Trophoblast cell (in vitro differentiated cells and primary cell): ENCODE data around the gene GPX3.

ENCODE experiments used
- DNase-seq, 2 donors: peaks; one replicate each; pipeline ENCODE4 v3.0.0-alpha.2; 2016
- H2AFZ ChIP-seq: 2 replicates; pipeline ENCODE4 v1.6.1; 2013; ENCODE audit warnings: low read length, moderate library complexity, mild to moderate bottlenecking; ENCODE audit not compliant: insufficient read depth, poor library complexity
- H2AK5ac ChIP-seq: 2 replicates; pipeline ENCODE4 v1.6.1; 2013; ENCODE audit warnings: mild to moderate bottlenecking, low read length
- H2BK120ac ChIP-seq: 2 replicates; pipeline ENCODE4 v1.6.1; 2013; ENCODE audit warnings: low read length, mild to moderate bottlenecking, moderate library complexity; ENCODE audit not compliant: insufficient read depth, poor library complexity
- H2BK12ac ChIP-seq: 2 replicates; pipeline ENCODE4 v1.6.1; 2013; ENCODE audit warnings: mild to moderate bottlenecking, low read length, moderate library complexity
- H2BK5ac ChIP-seq: 2 replicates; pipeline ENCODE4 v1.6.1; 2013; ENCODE audit warnings: low read length, low read depth, moderate library complexity, mild to moderate bottlenecking; ENCODE audit not compliant: poor library complexity
- H3K14ac ChIP-seq: 2 replicates; pipeline ENCODE4 v1.6.1; 2013; ENCODE audit warnings: mild to moderate bottlenecking, low read length
- H3K18ac ChIP-seq: 2 replicates; pipeline ENCODE4 v1.6.1; 2013; ENCODE audit warnings: mild to moderate bottlenecking, low read length
- H3K23ac ChIP-seq: 2 replicates; pipeline ENCODE4 v1.6.1; 2013; ENCODE audit warnings: low read length
- H3K27ac ChIP-seq: 2 replicates; pipeline ENCODE4 v1.5.1; 2013; ENCODE audit warnings: low read depth, mild to moderate bottlenecking, inconsistent platforms, low read length, moderate library complexity
- H3K27me3 ChIP-seq: 2 replicates; pipeline ENCODE4 v1.6.1; 2013; ENCODE audit warnings: inconsistent platforms, mild to moderate bottlenecking, low read length, moderate library complexity; ENCODE audit not compliant: insufficient read depth
- H3K36me3 ChIP-seq, 2 experiments: 1 replicate in 1 of 2; 2 replicates in 1 of 2; pipeline ENCODE4 v1.6.1; 2013; ENCODE audit warnings: low read length in 2 of 2, mild to moderate bottlenecking in 2 of 2, moderate library complexity in 1 of 2; ENCODE audit not compliant: insufficient read depth in 2 of 2, control insufficient read depth in 1 of 2
- H3K4ac ChIP-seq: 2 replicates; pipeline ENCODE4 v1.6.1; 2013; ENCODE audit warnings: low read depth, mild to moderate bottlenecking, low read length, moderate library complexity
- H3K4me1 ChIP-seq, 2 experiments: 1 replicate in 1 of 2; 2 replicates in 1 of 2; pipeline ENCODE4 v1.6.1; 2013; ENCODE audit warnings: low read length in 2 of 2, mild to moderate bottlenecking in 2 of 2, moderate library complexity in 1 of 2; ENCODE audit not compliant: insufficient read depth in 2 of 2, control insufficient read depth in 1 of 2
- H3K4me2 ChIP-seq: 2 replicates; pipeline ENCODE4 v1.6.1; 2013; ENCODE audit warnings: inconsistent platforms, mild to moderate bottlenecking, low read length, moderate library complexity
- H3K4me3 ChIP-seq: 2 replicates; pipeline ENCODE4 v1.5.1; 2013; ENCODE audit warnings: mild to moderate bottlenecking, low read depth, low read length, inconsistent platforms
- H3K79me1 ChIP-seq: one replicate; pipeline ENCODE4 v1.6.1; 2013; ENCODE audit warnings: low read length
- H3K79me2 ChIP-seq: 2 replicates; pipeline ENCODE4 v1.6.1; 2013; ENCODE audit warnings: low read length, mild to moderate bottlenecking; ENCODE audit not compliant: control insufficient read depth, insufficient read depth, poor library complexity
- H3K9ac ChIP-seq: 2 replicates; pipeline ENCODE4 v1.6.1; 2013; ENCODE audit warnings: mild to moderate bottlenecking, low read length
- H3K9me3 ChIP-seq: 2 replicates; pipeline ENCODE4 v1.6.1; 2013; ENCODE audit warnings: low read depth, mild to moderate bottlenecking, control low read depth, inconsistent platforms, low read length; ENCODE audit not compliant: insufficient read depth
- H4K12ac ChIP-seq: 2 replicates; pipeline ENCODE4 v1.6.1; 2013; ENCODE audit warnings: low read depth, mild to moderate bottlenecking, low read length, moderate library complexity
- H4K8ac ChIP-seq: 2 replicates; pipeline ENCODE4 v1.6.1; 2013; ENCODE audit warnings: low read depth, mild to moderate bottlenecking, low read length, moderate library complexity
- H4K91ac ChIP-seq: one replicate; pipeline ENCODE4 v1.6.1; 2013; ENCODE audit warnings: low read depth, mild to moderate bottlenecking, low read length, moderate library complexity
- WGBS: extraction: QIAGEN DNeasy Blood & Tissue Kit; methylation state at CpG from one replicate; pipeline ENCODE4 v1.1.7; 2013; ENCODE audit warnings: missing lambda C conversion rate; ENCODE audit not compliant: insufficient read length, insufficient coverage; ENCODE audit errors: extremely low coverage; 5-methylcytosine and 5-hydroxymethylcytosine counted together

GPX3 gene

DNA sequence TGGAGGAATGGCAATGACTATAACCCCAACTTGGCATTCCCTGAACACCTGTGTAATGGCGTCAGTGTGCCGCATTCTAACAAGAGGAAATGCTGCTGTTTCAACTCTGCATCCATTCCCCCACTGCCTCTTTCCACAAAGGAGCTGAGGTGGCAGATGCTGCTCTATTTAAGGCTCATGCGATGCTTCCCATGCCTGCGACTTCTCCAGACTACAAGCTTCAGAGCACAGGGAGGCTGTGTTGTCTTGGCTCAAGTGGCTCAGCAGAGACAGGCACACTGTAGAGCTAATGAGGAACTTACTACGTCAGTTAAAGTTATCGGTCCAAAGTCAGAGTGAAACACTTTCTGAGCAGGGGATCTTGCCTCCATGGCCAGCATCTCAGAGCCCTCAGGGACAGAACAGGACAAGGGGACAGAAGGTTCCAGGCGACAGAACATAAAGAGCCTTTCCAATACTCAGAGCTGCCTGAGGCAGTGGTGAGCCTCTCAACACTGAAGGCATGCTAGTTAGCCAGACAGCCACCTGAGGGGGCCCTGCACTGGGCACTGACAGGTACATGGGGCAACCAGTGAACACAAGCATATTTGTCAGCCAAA is 38.6 kb downstream of the GPX3 start:
- no peak overlapping the region for H3K4me2 ChIP-seq
- H3K9ac ChIP-seq: no peak overlapping the region
- H3K27me3 ChIP-seq: no peaks in the 10 kb centered on the region
- no peak overlapping the region for H3K4ac ChIP-seq
- H3K79me2 ChIP-seq: no peaks in the 10 kb centered on the region
- H3K27ac ChIP-seq: no peak overlapping the region
- H3K79me1 ChIP-seq: peaks cover 10% of the 10 kb centered on the region
- peaks cover 13 to 18% of the 10 kb centered on the region in 2 experiments for H3K4me1 ChIP-seq
- peaks cover 6% of the 10 kb centered on the region for H3K9me3 ChIP-seq
- H4K8ac ChIP-seq: no peak overlapping the region
- no peak for DNase-seq
- H2BK12ac ChIP-seq: no peak overlapping the region
- H3K18ac ChIP-seq: no peak overlapping the region
- H3K4me3 ChIP-seq: no peak overlapping the region
- no peak overlapping the region for H3K23ac ChIP-seq
- H4K12ac ChIP-seq: no peak overlapping the region
- H2BK5ac ChIP-seq: no peak overlapping the region
- WGBS: no CpG with 5 or more reads among the region's 7 CpGs
- no peak overlapping the region for H3K14ac ChIP-seq
- peaks cover 38 to 55% of the 10 kb centered on the region in 2 experiments for H3K36me3 ChIP-seq
- H2AK5ac ChIP-seq: no peak overlapping the region
- no peak overlapping the region for H2AFZ ChIP-seq
- no peak overlapping the region for H4K91ac ChIP-seq
- no peak overlapping the region for H2BK120ac ChIP-seq

DNA sequence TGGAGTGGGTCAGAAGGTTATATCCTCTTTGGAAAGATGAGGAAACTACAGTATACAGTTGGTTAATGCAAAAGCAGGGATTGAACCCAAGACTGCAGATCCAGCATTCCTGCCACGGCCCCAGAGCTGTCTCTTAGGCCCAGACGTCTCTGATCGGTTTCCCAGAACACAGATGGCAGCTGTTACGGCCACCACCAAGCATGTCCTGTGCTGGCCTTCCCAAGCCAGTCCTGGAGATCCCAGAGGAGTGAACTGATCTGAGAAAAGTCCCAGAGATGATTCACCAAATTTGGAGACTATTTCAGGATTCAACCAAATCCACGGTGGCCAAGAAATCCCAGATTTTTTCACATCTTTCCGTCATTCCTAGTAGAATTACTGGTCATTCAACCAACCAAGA is 40.4 kb downstream of the GPX3 start:
- Histone ChIP-seq H3K4me2 (no peak overlapping the region), H3K23ac (no peak overlapping the region), H3K18ac (no peak overlapping the region), H3K9ac (no peak overlapping the region), H2AK5ac (no peak overlapping the region), H4K8ac (no peak overlapping the region), H2AFZ (no peak overlapping the region), H3K36me3 (peaks cover 38 to 47% of the 10 kb centered on the region in 2 experiments), H4K91ac (no peak overlapping the region), H3K79me1 (peaks cover 11% of the 10 kb centered on the region), H2BK5ac (no peak overlapping the region), H2BK12ac (no peak overlapping the region), H3K27ac (no peak overlapping the region), H3K4ac (no peak overlapping the region), H3K27me3 (no peaks in the 10 kb centered on the region), H2BK120ac (no peak overlapping the region), H3K4me1 (peaks cover 17 to 25% of the 10 kb centered on the region in 2 experiments), H3K9me3 (peaks cover 5% of the 10 kb centered on the region), H3K4me3 (no peak overlapping the region), H3K79me2 (no peaks in the 10 kb centered on the region), H4K12ac (no peak overlapping the region), H3K14ac (no peak overlapping the region)
- no peak for DNase-seq
- no CpG with 5 or more reads among the region's 6 CpGs for WGBS

DNA sequence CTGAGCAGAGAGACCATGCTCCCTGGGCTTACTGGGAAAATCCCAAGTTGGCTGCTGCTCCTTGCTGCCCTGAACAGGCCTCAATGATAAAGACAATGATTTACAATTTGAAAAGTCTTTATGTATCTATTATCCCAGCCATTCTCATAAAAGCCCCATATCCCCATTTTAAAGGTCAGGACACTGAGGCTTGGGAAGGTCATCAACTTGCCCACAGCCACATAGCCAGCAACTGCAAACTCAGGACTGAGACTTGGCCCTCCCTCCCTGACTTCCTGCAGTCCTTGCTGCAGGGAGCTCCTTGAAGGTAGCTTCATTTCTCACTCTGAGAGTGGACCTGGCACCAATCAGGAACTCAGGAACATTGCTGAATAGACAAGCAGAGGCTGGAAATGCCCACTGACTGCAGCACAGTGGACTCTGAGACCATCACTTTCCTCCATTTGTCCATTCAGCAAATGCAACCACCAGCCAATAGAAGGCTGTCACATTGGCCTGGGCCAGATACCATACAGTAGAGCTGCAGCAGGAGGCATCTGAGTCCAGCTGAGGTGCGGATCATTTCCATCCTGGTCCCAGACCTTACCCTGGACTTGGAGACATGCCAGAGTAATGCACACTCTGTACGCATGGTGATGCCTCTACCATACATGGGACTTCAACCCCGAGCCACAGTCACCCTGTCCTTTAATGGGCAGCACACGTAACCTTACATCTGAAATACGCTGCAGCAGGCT is 42.2 kb downstream of the GPX3 start:
- Histone ChIP-seq H4K8ac (peak overlapping the region; percentile 2), H3K27ac (no peak overlapping the region), H3K36me3 (peaks cover 29 to 40% of the 10 kb centered on the region in 2 experiments), H2BK5ac (no peak overlapping the region), H3K4me2 (no peak overlapping the region), H4K12ac (no peak overlapping the region), H2BK120ac (no peak overlapping the region), H3K9me3 (peaks cover 6% of the 10 kb centered on the region), H3K23ac (no peak overlapping the region), H2AFZ (no peak overlapping the region), H3K4ac (no peak overlapping the region), H3K4me3 (no peak overlapping the region), H4K91ac (peak overlapping the region; percentile 30), H2AK5ac (peak overlapping the region; percentile 18), H3K79me2 (no peaks in the 10 kb centered on the region), H3K4me1 (peaks cover 17 to 25% of the 10 kb centered on the region in 2 experiments), H2BK12ac (peak overlapping the region; percentile 0), H3K79me1 (peaks cover 11% of the 10 kb centered on the region), H3K18ac (peak overlapping the region; percentile 49), H3K9ac (no peak overlapping the region), H3K27me3 (no peaks in the 10 kb centered on the region), H3K14ac (peak overlapping the region; percentile 1)
- no CpG with 5 or more reads among the region's 5 CpGs for WGBS
- DNase-seq: no peak

DNA sequence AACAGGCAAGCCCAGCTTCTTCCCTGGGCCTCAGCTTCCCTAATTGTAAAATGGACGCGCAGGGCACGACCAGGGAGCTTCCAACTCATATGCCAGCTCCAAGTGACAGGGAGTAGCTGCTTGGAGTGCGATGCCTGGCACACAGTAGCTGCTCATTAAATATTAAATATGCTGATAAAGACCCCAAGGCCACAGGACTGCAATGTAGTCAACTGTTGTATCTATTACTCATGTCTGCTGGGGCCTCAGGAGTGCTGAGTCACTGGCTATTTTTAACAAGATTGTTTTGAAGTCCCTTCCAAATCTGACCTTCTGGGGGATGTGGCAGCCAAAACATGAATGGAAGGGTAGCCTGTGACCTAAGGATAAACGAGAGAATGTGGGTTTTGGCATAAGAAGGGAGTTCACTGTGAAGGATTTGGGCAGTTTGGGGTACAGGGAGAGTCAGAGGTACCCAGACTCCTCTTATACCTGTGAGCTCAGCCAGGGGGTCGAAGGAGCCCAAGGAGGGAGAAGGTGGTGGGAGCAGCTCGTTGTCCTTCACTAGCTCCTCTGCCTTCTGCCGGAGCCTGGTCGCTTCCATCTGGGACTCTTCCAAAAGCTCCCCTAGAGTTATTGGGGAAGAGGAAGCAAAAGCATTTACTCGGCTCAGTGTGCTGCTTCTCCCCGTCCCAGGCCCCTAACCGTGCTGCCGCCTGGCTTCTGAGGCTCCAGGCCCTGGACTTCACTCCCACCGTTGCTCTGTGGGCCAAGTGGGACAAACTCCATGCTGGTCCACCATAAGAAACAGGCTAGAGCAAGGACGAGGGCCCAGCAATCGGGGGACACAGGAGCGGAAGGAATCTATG is 43.0 kb downstream of the GPX3 start:
- no peak overlapping the region for H3K9ac ChIP-seq
- peak overlapping the region; percentile 55 for H2BK120ac ChIP-seq
- peaks cover 11% of the 10 kb centered on the region for H3K79me1 ChIP-seq
- peak overlapping the region; percentile 33 for H2BK12ac ChIP-seq
- no peaks in the 10 kb centered on the region for H3K79me2 ChIP-seq
- H4K8ac ChIP-seq: peak overlapping the region; percentile 38
- H3K4me3 ChIP-seq: no peak overlapping the region
- no peak overlapping the region for H3K27ac ChIP-seq
- peak overlapping the region; percentile 27 for H2AK5ac ChIP-seq
- H3K18ac ChIP-seq: peak overlapping the region; percentile 55
- H3K4me1 ChIP-seq: peaks cover 17 to 27% of the 10 kb centered on the region in 2 experiments
- peaks cover 29 to 42% of the 10 kb centered on the region in 2 experiments for H3K36me3 ChIP-seq
- no CpG with 5 or more reads among the region's 17 CpGs for WGBS
- H4K12ac ChIP-seq: no peak overlapping the region
- H3K4me2 ChIP-seq: no peak overlapping the region
- H4K91ac ChIP-seq: peak overlapping the region; percentile 84
- no peak overlapping the region for H3K23ac ChIP-seq
- DNase-seq: peak; percentile 43 to 46
- no peak overlapping the region for H2AFZ ChIP-seq
- no peaks in the 10 kb centered on the region for H3K27me3 ChIP-seq
- H3K9me3 ChIP-seq: peaks cover 7% of the 10 kb centered on the region
- peak overlapping the region; percentile 69 for H2BK5ac ChIP-seq
- H3K14ac ChIP-seq: peak overlapping the region; percentile 28
- peak overlapping the region; percentile 9 for H3K4ac ChIP-seq
